Dedifferentiated amniotic fluid mesenchymal stem cell (primary cell): Measurements from ENCODE around the gene TEP1.

Experiments
- DNase-seq: peaks from one replicate; pipeline ENCODE4 v3.0.0-alpha.2; 2016; ENCODE audit errors: extremely low spot score

The TEP1 gene

DNA sequence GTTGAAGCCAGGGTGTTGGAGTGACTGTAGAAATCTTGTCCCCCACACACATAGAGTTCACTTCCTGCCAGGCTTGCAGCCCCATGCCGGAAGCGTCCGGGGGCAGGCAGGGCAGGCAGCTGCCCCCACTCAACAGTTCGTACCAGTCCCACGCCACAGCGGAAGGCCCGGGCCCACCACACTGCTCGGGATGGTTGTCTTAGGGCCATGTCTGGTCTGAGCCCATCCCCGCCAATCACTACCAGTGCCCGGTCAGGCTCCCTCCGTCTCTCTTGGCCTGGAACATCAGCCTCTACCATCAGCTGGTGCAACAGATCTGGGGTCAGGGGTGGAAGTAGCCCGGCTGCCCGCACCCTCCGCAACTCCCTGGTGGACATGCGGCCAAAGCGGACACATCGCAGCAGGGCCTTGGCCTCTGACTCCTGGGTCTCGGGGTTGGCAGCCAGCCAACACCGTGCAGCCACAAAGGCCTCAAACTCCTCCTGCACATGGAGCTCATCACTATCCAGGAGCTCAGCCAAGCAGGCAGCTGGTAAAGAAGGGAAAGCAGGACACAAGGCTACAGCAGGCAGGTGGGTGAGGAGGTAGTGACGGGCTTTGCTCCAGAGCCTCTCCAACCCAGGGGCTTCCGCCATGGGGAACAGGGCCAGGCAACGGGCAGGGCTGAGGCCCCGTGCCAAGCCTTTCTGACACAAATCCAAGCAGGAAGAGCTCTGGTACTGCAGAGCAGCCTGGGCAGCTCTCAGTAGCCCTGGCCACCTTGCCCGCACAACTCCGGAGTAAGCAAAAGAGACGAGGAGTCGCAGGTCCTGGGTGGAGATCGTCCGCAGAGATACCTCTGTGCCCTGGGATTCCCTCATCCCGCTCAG lies 16.7 kb upstream of the TEP1 start:
- DNase-seq, result no peak

- DNase-seq, result no peak
Measured at GRCh38 chr14:20428802-20429201, 15.5 kb upstream of the TEP1 start.

DNA sequence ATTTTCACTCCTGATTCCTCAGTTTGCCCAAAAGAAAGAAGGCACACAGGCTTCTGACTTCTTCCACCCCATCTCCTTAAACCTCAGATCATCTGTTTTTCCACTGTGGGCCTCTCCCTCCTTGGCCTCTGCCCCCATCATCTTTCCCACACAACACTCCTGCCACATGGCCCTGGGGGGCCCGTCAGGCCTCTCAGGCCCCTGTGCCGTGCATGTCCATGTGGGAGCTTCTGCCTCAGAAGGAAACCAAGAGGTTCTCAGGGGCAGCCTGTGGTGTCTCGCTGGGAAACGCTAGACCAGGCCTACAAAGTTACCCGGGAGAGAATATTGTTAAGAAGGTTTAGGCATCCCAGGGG lies 14.7 kb upstream of the TEP1 start:
- no peak for DNase-seq

DNA sequence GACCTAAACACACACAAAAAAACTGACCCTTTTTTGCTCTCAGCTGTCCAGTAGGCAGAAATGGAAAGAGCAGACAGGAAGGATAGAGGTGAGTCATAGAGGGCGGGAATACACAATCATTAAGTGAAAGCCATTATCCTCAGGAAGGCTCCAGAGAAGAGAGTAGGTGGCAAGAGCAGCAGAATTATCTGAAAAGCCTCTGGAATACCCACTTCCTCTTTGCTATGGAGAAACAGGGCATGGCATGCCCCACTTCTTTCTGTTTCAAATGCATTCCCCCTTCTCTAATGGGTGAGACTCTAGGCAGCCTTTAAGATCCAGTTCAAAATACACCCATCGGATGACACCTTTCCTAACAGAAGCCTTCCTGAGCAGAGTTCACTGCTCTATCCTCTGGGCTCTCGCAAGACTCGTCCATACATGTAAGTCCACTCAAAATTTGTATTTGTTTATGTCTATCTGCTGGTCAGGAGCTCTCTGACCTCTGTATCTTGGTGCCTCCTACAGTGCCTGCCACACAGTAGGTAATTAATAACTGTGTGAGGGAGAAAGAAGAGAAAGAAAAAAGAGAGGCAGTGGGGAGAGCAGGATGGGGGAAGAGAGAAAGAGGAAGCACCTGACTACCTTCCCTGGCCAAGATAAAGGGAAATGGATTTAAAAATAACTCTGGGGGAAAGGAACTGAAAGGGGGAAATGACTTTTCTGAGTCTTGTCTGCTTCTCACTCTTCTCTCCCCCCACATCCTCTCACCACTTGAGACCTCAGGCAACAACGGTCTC lies 14.1 kb upstream of the TEP1 start:
- no peak for DNase-seq

GRCh38 chr14:20424851-20425250 lies 11.6 kb upstream of the TEP1 start:
- no peak for DNase-seq

- no peak for DNase-seq
Measured at GRCh38 chr14:20422886-20423285, 9.6 kb upstream of the TEP1 start.

GRCh38 chr14:20421267-20421666 lies 8.0 kb upstream of the TEP1 start:
- DNase-seq, result no peak

GRCh38 chr14:20419419-20419818 lies 6.1 kb upstream of the TEP1 start:
- no peak for DNase-seq

- no peak for DNase-seq
Measured at GRCh38 chr14:20418501-20418909, 5.2 kb upstream of the TEP1 start.

DNA sequence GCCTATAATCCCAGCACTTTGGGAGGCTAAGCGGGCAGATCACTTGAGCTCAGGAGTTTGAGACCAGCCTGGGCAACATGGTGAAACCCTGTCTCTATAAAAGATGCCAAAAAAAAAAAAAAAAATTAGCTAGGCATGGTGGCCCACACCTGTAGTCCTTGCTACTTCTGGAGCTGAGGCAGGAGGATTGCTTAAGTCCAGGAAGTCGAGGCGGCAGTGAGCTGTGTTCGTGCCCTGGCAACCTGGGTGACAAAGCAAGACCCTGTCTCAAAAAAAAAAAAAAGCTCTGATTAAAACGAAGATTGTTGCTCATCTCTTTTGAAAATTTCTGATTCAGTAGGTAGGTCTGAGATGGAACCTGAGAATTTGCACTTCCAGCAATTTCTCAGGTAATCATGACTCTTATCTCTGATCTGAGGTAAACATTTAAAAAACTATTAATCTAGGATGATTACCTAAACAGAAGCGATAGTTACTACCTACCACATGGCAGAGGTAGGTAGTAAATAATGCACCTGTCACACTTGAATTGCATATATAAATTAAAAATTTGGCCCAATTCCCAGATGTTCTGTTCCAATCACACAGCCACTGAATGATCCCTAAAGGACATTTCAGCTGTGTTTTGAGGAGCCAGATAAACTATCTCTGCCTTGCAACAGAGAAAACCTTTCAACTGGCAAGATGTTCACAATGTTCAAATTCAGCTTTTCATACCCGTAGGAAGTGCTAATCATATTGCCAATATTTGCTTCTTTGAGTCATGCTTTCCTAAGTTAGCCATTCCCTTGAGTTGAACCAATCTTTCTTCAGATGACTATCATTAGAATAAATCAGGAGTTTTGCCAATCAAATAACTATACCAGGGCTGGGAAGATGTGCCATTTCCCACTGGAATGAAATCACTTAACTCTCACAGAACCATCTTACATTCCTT lies 4.2 kb upstream of the TEP1 start:
- DNase-seq, result no peak

- no peak for DNase-seq
Measured at GRCh38 chr14:20416223-20416622, 2.9 kb upstream of the TEP1 start.

GRCh38 chr14:20415782-20416206 lies 2.5 kb upstream of the TEP1 start:
- peak; percentile 39 for DNase-seq

- no peak for DNase-seq
Measured at GRCh38 chr14:20413744-20414082, 412 bp upstream of the TEP1 start.

DNA sequence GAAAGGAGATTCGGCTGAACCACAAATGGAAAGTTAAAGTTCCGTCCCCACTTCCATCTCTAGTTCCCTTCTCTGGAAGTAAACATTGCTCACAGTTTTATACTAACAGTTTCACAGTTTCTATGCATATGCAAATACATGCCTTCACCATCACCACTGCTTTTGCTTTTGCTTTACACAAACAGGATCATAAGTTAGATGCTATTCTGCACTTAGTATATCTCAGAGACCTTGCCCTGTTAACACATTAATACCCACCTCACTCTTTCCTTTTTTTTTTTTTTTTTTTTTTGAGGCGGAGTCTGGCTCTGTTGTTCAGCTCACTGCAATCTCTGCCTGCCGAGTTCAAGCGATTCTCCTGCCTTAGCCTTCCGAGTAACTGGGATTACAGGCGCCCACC lies 890 bp downstream of the TEP1 start:
- no peak for DNase-seq

DNA sequence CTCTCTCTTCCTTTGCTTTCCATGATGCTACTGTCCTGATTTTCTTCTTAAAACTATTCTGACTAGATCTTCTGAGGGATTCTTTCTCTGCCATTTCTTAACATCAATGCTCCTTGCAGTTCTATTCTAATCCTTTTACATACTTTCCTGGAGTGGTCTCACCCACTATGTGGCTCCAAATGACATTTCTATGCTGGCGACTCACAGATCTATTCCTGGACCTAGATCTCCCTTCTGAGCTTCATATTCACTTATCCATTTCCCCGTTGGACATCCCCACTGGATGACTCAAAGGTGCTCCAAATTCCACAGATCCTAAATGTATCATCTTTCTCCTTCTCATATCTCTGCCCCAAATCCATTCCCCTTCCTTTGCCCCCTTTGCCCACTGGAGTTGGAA lies 4.1 kb downstream of the TEP1 start:
- no peak for DNase-seq

- no peak for DNase-seq
Measured at GRCh38 chr14:20403521-20403920, 9.8 kb downstream of the TEP1 start.

DNA sequence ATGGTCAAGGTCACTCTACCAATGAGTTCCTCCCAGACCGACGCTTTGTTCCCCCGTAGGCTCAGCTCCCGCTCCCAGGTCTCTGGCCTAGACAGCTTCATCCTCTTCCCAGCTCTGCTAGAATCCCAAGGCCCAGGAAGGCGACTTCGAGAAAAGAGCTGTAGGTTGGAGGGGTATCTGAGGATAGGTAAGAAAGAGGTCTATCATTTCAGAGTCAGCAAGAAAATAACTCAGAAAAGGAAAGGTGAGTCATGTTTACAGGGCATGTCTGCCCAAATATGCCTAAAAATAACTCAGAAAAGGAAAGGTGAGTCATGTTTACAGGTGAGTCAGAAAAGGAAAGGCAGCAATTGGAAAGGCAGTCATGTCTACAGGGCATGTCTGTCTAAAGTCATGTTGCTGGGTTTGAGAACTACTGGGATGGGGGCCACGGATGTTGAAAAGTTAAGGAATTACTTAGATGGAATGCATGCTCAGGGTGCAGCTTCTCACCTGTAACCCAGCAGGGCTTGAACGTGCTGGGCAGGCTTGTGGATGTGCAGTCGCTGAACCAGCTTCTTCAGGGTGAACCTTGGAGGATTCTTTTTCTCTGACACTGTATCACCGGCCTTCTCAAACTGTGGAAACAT lies 12.2 kb downstream of the TEP1 start:
- no peak for DNase-seq

DNA sequence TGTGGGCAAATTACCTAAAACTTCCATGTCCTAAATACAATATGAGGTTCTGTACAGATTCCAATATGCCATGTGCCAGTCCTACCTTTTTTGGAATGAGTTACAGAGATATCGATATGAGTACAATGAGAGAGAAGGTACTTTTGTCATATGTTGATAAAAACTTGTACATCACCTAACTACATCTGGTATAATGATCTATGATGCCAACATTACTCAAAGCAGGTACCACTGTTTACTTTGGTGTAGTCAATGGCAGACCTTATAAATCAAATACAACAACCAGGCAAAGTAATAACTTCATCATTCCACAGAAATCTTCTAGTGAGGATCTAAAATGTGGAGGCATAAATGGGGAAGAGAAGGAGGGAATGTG lies 12.7 kb downstream of the TEP1 start:
- no peak for DNase-seq

DNA sequence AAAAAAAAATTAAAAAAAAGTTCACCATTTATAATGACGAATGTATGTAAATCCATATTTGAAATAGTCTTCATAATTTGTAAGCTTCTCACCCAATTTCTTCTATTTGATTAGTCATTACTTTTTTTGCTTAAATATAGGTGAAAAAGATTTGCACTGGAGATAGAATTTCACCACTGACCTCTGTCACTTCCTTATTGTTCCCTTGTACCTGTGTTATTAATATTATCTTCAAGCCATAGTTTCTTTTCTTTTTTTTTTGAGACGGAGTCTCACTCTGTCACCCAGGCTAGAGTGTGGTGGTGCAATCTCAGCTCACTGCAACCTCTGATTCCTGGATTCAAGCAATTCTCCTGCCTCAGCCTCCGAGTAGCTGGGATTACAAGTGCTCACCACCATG lies 15.8 kb downstream of the TEP1 start:
- DNase-seq, result no peak

GRCh38 chr14:20391505-20391904 lies 21.8 kb downstream of the TEP1 start:
- no peak for DNase-seq

DNA sequence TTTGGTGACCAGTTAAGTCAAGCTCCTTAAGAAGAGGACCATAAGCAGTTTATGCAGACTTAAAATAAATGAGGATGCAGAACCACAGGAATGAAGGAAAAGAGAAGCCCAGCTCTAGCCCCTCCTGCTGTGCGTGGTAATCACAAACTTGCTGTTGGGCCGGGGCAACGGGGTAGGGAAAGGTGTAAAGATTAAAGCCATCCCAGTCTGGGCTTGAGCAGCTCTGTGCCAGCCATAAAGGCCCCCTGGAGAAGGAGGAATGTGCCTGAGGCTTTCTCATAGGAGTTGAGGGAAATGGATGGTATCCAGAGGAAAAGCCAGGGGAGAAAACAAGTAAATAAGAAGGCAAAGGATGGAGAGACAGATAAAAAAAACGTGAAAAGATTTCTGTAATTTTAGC lies 25.1 kb downstream of the TEP1 start:
- no peak for DNase-seq

DNA sequence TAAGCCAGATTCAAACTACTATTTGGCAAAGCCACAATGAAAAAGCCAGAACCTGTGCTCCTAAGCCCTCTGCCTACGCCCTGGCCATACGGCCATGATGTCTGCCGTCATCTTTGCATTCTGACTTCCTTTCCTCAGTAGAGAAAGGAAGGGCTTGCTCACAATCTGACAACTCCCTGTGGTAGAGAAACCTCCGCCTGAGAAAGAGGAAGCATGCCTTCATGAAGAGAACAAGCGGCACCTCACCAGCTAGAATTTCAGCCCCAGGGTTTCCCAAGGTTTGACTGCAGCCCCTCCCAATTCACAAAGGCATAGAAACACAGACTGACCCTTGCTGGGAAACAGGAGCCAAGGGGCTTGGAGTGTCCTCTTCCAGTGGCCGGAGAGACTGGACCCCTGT lies 25.7 kb downstream of the TEP1 start:
- no peak for DNase-seq
